Rectal smooth muscle tissue (tissue), 1 donor: ENCODE data around the gene DMD.

Experiments
- H3K27ac ChIP-seq: one replicate; pipeline ENCODE4 v1.7.0; 2013; ENCODE audit warnings: low read depth, low read length, inconsistent platforms
- H3K27me3 ChIP-seq: one replicate; pipeline ENCODE4 v1.7.0; 2013; ENCODE audit warnings: low read length; ENCODE audit not compliant: control insufficient read depth, insufficient read depth
- H3K36me3 ChIP-seq: one replicate; pipeline ENCODE4 v1.7.0; 2013; ENCODE audit warnings: low read length; ENCODE audit not compliant: control insufficient read depth, insufficient read depth
- H3K4me1 ChIP-seq: one replicate; pipeline ENCODE4 v1.7.0; 2013; ENCODE audit warnings: low read length; ENCODE audit not compliant: control insufficient read depth, insufficient read depth
- H3K4me3 ChIP-seq: one replicate; pipeline ENCODE4 v1.7.0; 2013; ENCODE audit warnings: low read length
- H3K9ac ChIP-seq: one replicate; pipeline ENCODE4 v1.7.0; 2013; ENCODE audit warnings: low read length

The DMD gene

DNA sequence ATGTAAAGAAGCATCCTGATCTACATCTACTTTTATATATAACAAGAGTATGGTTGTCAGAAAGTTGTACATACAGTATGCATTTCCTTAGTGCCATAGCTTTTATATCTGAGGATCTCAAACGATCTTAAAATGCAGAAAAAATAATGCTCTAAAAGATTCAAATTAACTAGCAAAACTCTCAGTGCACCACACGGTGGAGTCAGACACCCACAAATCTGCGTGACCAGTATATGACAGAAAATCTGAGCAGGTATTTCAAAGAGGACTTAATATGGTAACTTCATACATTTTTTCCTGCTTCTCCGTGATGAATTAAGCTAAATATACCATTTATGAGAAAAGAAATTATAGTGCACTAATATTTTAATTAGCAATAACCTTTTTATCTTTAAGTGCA, 803.0 kb downstream of the DMD start:
- Histone ChIP-seq H3K36me3 (no peaks in the 10 kb centered on the region), H3K4me1 (no peaks in the 10 kb centered on the region), H3K4me3 (no peak overlapping the region)

DNA sequence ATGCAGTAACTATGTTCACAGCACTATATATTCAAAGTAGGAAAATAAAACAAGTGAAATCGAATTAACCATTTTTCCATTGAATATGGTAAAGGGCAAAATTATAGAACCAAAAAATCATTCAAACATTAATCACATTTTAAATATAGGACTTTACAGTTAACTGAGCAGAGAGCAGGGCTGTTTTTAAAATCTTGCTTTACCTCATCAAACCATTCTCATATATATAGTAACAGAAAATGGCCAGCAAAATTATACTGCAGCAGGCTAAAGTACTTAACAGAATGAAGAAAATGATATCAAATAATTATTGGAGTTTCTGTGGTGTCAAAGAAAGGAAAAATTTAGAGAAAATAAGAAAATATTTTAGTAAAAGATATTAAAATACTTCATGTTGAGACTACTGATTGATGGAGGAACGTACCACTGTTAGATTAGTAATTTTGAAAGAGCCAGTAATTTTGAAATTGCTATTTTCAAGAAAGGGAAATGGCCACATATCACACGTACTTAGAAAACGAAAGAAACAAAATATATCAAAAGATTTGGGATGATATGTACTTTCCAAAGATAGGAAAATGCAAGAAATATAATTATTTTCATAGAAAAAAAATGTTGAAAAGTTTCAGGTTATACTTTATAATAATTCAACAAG, 813.7 kb downstream of the DMD start:
- H3K27me3 ChIP-seq: no peaks in the 10 kb centered on the region
- H3K9ac ChIP-seq: no peak overlapping the region
- no peaks in the 10 kb centered on the region for H3K4me1 ChIP-seq
- H3K27ac ChIP-seq: no peak overlapping the region
- H3K4me3 ChIP-seq: no peak overlapping the region
- H3K36me3 ChIP-seq: no peaks in the 10 kb centered on the region

More for the DNA sequence above, 803.0 kb downstream of the DMD start:
- Histone ChIP-seq H3K27ac (no peak overlapping the region), H3K9ac (no peak overlapping the region), H3K27me3 (no peaks in the 10 kb centered on the region)

DNA sequence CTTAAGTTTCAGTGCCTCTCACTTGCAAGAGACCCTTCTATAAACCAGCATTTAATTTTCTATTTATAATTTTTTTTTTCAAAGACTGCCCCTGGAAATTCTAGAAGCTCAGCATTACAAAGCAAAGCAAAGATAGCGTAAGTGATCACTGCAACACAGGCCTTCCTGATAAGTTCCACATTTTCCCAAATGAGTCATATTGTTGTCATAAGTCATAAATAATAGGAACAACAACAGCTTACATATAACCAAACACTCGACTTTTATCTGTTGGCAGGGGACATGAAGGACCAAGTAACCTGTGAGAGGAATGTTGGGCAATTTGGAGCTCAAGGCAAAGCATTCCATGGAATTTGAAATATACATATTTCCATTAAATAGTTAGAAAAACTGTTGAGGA, 815.5 kb downstream of the DMD start:
- H3K9ac ChIP-seq: no peak overlapping the region
- H3K27ac ChIP-seq: no peak overlapping the region
- H3K27me3 ChIP-seq: no peaks in the 10 kb centered on the region
- H3K36me3 ChIP-seq: no peaks in the 10 kb centered on the region
- no peak overlapping the region for H3K4me3 ChIP-seq
- H3K4me1 ChIP-seq: no peaks in the 10 kb centered on the region

DNA sequence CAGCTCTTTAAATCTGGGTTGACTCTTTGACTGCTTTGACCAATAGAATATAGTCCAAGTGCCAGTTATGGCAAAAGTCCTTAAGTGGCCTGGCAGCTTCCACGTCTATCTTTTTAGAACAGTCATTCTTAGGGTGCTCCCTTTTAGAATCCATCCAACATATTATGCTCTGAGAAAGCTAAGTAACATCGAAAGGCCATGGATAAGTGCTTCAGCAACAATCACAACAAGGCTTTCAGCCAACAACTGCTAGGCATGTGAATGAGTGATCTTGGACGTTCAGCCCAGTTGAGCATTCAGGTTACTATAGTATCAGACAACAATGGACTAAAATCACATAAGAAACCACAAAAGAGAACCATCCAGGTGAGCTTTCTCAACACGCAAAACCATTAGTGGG, 818.7 kb downstream of the DMD start:
- H3K4me3 ChIP-seq: no peak overlapping the region
- H3K4me1 ChIP-seq: no peaks in the 10 kb centered on the region
- H3K36me3 ChIP-seq: no peaks in the 10 kb centered on the region
- H3K9ac ChIP-seq: no peak overlapping the region
- no peaks in the 10 kb centered on the region for H3K27me3 ChIP-seq
- no peak overlapping the region for H3K27ac ChIP-seq

DNA sequence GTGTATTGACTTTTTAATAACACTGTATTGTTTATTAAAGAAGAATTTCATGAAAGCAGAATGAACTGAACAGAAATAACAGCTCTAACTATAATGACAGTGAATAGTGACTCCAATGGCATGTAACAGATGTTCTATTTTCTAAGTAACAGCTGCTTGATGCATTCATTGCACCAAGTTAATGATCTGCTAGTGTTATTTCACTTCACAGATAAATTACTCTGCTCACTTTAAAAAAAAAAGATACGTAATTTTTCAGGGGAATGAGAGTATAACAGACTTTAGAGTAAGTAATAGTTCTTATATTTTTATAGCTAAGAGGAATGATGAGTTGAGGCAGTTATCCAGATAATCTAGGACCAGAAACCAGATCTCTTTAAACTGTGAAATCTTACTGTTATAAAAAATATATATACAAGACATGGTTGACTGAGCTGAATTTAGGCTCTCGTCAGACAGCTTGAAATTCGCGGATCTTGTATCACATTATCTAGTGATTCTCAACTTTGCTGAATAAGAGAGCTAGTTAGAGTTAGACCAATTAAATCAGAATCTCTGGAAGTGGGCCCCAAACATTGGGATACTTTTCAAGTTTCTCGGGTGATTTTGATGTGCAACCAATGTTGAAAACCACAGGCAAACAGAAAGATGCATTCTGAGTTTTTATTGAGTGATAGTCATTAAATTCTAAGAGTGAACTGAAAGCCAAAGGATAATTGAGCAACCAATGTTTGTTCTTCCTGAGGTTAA, 840.7 kb downstream of the DMD start:
- Histone ChIP-seq H3K4me3 (no peak overlapping the region), H3K27ac (no peak overlapping the region), H3K36me3 (no peaks in the 10 kb centered on the region), H3K9ac (no peak overlapping the region), H3K4me1 (no peaks in the 10 kb centered on the region), H3K27me3 (no peaks in the 10 kb centered on the region)

DNA sequence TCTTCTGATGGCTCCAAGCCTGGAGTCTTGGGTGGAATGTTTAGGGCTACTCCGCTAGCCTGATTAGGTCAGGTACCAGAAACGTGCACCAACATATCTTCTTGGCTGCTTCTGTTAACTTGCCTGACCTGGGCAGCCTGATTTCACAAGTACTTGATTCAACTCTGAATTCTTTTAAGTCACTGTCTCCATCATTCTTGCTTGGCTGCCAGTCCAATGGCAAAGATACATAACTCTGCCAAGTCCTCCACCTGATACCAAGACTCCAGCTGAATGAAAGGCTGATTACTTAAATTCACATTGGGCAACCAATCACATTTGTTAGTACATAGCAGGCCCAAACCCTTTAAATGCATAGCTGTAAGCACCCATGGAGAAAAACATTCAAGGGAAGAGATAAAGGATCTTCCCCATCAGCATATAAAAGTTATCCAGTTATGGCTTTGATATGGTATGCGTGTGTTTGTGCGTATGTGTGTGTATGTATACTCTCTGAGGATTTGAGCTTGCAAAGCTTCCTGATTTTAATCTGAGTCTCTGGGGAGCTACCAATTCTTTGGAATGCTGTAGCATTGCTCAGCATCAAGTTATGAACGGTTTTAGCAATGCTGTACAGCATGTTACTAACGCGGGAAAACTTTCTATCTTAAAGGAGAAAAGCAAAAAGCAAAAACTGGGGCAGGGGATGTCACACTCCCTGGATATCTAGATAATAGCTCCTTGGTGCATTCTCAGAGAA, 917.2 kb downstream of the DMD start:
- no peak overlapping the region for H3K4me3 ChIP-seq
- no peak overlapping the region for H3K9ac ChIP-seq
- no peaks in the 10 kb centered on the region for H3K4me1 ChIP-seq
- H3K27me3 ChIP-seq: no peaks in the 10 kb centered on the region
- no peaks in the 10 kb centered on the region for H3K36me3 ChIP-seq
- no peak overlapping the region for H3K27ac ChIP-seq

DNA sequence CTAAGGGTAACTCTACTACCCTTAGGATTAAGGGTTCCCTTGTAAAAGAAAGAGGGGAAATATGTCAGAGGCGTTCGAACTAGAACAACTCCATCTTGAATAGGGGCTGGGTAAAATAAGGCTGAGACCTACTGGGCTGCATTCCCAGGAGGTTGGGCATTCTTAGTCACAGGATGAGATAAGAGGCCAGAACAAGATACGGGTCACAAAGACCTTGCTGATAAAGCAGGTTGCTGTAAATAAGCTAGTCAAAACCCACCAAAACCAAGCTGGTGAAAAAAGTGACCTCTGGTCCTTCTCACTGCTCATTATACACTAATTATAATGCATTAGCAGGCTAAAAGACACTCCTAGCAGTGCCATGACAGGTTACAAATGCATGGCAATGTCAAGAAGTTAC, 922.0 kb downstream of the DMD start:
- Histone ChIP-seq H3K36me3 (no peaks in the 10 kb centered on the region), H3K27me3 (no peaks in the 10 kb centered on the region), H3K4me1 (no peaks in the 10 kb centered on the region), H3K27ac (no peak overlapping the region), H3K4me3 (no peak overlapping the region), H3K9ac (no peak overlapping the region)

DNA sequence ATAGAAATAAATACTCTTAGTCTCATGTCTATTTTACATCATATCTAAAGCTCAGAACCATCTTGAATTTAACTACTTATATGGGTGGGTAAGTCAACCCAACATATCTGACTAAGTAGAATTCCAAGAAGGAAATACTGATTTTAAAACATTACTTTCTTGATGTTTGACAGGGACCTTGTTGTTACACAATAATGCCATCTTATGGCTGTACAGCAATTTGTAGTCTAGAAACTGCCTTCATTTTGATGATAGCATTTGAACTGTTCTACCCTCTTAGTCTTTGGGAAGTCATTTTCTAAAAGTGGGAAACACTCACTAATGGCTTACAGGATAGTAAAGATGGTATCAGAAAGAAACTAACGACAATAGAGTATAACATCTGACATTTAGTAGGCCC, 929.5 kb downstream of the DMD start:
- Histone ChIP-seq H3K27ac (no peak overlapping the region), H3K9ac (no peak overlapping the region), H3K27me3 (no peaks in the 10 kb centered on the region), H3K36me3 (no peaks in the 10 kb centered on the region), H3K4me1 (no peaks in the 10 kb centered on the region), H3K4me3 (no peak overlapping the region)

DNA sequence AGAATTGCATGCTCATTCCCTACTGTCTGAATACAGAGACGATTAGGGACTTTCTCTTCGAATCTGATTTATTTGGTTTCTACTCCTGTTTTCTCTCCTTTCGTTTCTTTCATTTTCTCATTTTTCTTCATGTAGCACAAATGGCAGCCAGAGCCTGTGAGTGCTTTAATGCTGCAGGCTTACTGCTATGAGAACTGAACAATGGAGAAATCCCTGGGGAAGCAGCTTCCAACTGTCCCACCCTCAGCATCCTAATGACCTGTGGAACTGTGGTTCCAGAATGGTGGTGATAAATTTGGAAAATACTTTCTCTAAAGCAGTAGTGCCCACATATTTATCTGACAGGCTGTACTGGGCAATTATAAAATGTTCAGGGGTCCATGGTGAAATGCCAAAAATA, 930.4 kb downstream of the DMD start:
- Histone ChIP-seq H3K4me3 (no peak overlapping the region), H3K9ac (no peak overlapping the region), H3K36me3 (no peaks in the 10 kb centered on the region), H3K4me1 (no peaks in the 10 kb centered on the region), H3K27ac (no peak overlapping the region), H3K27me3 (no peaks in the 10 kb centered on the region)

DNA sequence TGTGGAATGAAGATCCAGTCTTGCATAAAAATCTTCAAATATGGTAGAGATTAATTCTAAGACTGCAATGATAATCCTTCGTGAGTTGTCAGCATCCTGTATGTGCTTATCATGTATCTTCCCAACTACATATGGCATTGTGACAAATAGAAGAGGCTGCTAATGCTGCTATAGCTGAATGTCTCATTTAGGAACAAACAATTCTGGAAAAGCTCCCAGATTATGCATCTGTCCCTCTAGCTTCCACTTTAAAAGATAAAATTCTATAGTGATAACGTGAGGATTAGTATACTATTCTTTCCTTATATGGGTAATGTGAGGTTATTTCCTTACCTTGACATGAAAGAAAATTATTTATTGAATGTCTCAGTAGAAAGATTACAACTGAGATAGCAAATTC, 930.9 kb downstream of the DMD start:
- Histone ChIP-seq H3K27me3 (no peaks in the 10 kb centered on the region), H3K4me3 (no peak overlapping the region), H3K27ac (no peak overlapping the region)

DNA sequence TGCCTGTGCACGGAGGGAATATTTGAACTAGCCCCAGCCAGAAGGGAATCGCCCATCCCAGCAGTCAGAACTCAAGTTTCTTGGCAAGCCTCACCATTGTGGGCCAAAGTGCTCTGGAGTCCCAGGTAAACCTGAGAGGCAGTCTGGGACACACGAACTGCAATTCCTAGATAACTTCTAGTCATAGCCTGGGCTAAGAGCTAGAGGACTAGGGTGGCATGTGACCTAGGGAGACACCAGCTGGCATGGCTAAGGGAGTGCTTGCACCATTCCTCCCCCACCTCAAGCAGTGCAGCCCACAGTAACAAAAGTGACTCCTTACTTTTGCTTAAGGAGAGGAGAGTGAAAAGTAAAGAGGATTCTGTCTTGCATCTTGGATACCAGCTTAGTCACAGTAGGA, 935.2 kb downstream of the DMD start:
- H3K9ac ChIP-seq: no peak overlapping the region
- H3K27ac ChIP-seq: no peak overlapping the region
- H3K27me3 ChIP-seq: no peaks in the 10 kb centered on the region
- no peaks in the 10 kb centered on the region for H3K36me3 ChIP-seq
- H3K4me1 ChIP-seq: no peaks in the 10 kb centered on the region
- H3K4me3 ChIP-seq: no peak overlapping the region

More for the DNA sequence above, 930.9 kb downstream of the DMD start:
- Histone ChIP-seq H3K36me3 (no peaks in the 10 kb centered on the region), H3K9ac (no peak overlapping the region), H3K4me1 (no peaks in the 10 kb centered on the region)

DNA sequence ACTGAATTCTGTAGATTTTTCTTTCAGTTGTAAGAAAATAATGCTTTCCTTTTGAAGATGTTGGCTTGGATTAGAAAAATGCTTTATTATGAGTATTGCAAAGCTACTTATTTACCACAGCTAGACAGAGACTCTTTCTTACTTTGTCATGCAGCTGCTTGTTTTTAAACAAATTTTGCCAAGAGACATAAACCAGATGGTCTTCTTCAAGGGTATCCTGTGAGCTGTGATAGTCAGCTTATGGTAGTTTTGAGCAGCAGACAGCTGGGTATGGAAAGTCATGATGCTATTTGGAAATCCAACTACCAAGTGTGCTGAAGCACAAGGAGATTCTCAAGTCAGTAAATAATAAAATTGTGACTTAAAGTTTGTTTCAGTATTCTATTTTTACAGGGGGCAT, 941.5 kb downstream of the DMD start:
- Histone ChIP-seq H3K36me3 (no peaks in the 10 kb centered on the region), H3K27me3 (no peaks in the 10 kb centered on the region), H3K4me1 (peaks cover 5% of the 10 kb centered on the region), H3K27ac (no peak overlapping the region), H3K9ac (no peak overlapping the region), H3K4me3 (no peak overlapping the region)
